Parathyroid adenoma (tissue), 2 donors: Measurements from ENCODE around the gene GALNT18.

Experiments used
- H2AFZ ChIP-seq: fragments of 300-600 bp; sonication (generic); one replicate; pipeline ENCODE4 v1.7.0; 2017; ENCODE audit warnings: antibody characterized with exemption, mild to moderate bottlenecking
- H3K27ac ChIP-seq: fragments of 300-600 bp; sonication (generic); one replicate; pipeline ENCODE4 v1.7.0; 2017
- H3K27me3 ChIP-seq: fragments of 300-600 bp; sonication (generic); one replicate; pipeline ENCODE4 v1.7.0; 2017; ENCODE audit warnings: low read length; ENCODE audit not compliant: control insufficient read depth, insufficient read depth
- H3K36me3 ChIP-seq: fragments of 300-600 bp; sonication (generic); one replicate; pipeline ENCODE4 v1.7.0; 2017; ENCODE audit warnings: low read length; ENCODE audit not compliant: control insufficient read depth, insufficient read depth
- H3K4me1 ChIP-seq: fragments of 300-600 bp; sonication (generic); one replicate; pipeline ENCODE4 v1.7.0; 2017; ENCODE audit warnings: control low read depth
- H3K4me2 ChIP-seq: fragments of 300-600 bp; sonication (generic); one replicate; pipeline ENCODE4 v1.7.0; 2017; ENCODE audit warnings: low read length
- H3K4me3 ChIP-seq: fragments of 300-600 bp; sonication (generic); one replicate; pipeline ENCODE4 v1.7.0; 2017; ENCODE audit warnings: low read depth, low read length
- H3K79me2 ChIP-seq: fragments of 300-600 bp; sonication (generic); one replicate; pipeline ENCODE4 v1.7.0; 2017; ENCODE audit warnings: control low read depth
- H3K9ac ChIP-seq: fragments of 300-600 bp; sonication (generic); one replicate; pipeline ENCODE4 v1.7.0; 2017; ENCODE audit warnings: mild to moderate bottlenecking
- H3K9me3 ChIP-seq: fragments of 300-600 bp; sonication (generic); one replicate; pipeline ENCODE4 v1.7.0; 2017; ENCODE audit warnings: low read length; ENCODE audit not compliant: control insufficient read depth
- CTCF ChIP-seq: fragments of 300-600 bp; sonication (generic); IDR thresholded peaks from one replicate; pipeline ENCODE4 v1.7.0; 2017; ENCODE audit warnings: antibody characterized with exemption, mild to moderate bottlenecking
- donor health status: primary hyperparathyroidism.

Gene GALNT18

DNA sequence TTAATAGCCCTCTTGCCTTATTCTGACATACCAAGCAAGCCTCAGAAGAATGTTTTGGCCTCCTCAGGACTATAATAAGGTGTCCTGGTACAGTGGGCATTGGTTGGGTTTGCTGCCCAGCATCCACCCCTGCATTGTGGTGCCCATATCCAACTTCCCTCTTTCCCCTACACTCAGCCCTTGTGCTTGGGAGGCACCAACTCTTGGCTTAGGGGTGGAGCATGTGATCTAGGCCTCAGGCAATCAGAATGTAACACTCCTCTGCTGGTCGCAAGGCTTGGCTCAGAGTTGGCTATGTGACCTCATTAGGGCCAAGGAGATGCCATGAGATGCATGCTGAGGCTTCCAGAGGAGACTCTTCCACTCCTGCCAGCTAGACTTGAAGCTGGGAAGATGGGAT lies 391.7 kb downstream of the GALNT18 start:
- Histone ChIP-seq H3K9ac (no peak overlapping the region), H3K36me3 (no peaks in the 10 kb centered on the region), H2AFZ (no peak overlapping the region), H3K27me3 (no peaks in the 10 kb centered on the region), H3K9me3 (no peaks in the 10 kb centered on the region), H3K79me2 (no peaks in the 10 kb centered on the region), H3K4me2 (no peak overlapping the region), H3K4me1 (no peaks in the 10 kb centered on the region), H3K27ac (no peak overlapping the region), H3K4me3 (no peak overlapping the region)
- no peak for TF ChIP-seq CTCF

DNA sequence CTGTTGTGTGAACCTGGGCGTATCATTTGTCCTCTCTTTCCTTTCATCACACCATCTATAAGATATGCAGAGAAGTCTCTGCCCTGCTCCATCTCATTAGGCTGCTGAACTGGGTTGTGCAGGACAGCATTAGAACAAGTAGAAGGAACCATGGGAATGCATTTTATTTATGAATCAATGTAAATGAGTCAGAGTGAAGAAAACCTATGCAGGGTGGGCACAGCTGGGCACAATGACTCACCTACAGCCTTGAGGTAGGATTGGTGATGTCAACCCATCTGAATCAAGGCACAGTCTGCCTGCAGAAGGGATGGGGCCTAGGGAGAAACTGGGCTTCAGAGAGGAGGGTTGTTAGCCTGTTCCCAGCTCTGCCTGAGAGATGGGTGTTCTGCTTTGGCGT lies 392.2 kb downstream of the GALNT18 start:
- Histone ChIP-seq H3K4me2 (no peak overlapping the region), H3K27me3 (no peaks in the 10 kb centered on the region), H3K79me2 (no peaks in the 10 kb centered on the region), H3K4me1 (no peaks in the 10 kb centered on the region), H3K9me3 (no peaks in the 10 kb centered on the region), H3K36me3 (no peaks in the 10 kb centered on the region), H3K27ac (no peak overlapping the region), H3K9ac (no peak overlapping the region), H3K4me3 (no peak overlapping the region), H2AFZ (no peak overlapping the region)
- TF ChIP-seq CTCF = no peak

GRCh38 chr11:11227296-11228085 lies 394.3 kb downstream of the GALNT18 start:
- no peaks in the 10 kb centered on the region for H3K27me3 ChIP-seq
- H3K79me2 ChIP-seq = no peaks in the 10 kb centered on the region
- H2AFZ ChIP-seq = no peak overlapping the region
- H3K4me3 ChIP-seq = no peak overlapping the region
- no peak overlapping the region for H3K27ac ChIP-seq
- H3K9me3 ChIP-seq = no peaks in the 10 kb centered on the region
- H3K4me2 ChIP-seq = no peak overlapping the region
- H3K36me3 ChIP-seq = no peaks in the 10 kb centered on the region
- TF ChIP-seq CTCF = no peak
- no peak overlapping the region for H3K9ac ChIP-seq
- no peaks in the 10 kb centered on the region for H3K4me1 ChIP-seq
